HepG2 (cell line): ENCODE measurements around the gene OGT. TPM values are rescaled to one million over a fixed set of nuclear protein-coding genes. Genes with fewer than 3 reads are reported as not detected.

Experiments
- ATAC-seq: fragments of 200-7000 bp; cut with Tn5 transposase; 3 replicates; pipeline ENCODE4 v1.9.1; 2020; ENCODE audit warnings: mild to moderate bottlenecking, moderate library complexity
- BruUV-seq: library from RNA; stranded (reverse); fragments of 400-500 nt; replicated peaks from 2 replicates; lab custom pipeline; 2021; lab: Mats Ljungman, UMichigan
- CTCF ChIA-PET: fragments of 300-600 bp; formaldehyde crosslinking; extraction: SDS; loops from one replicate; lab custom pipeline; 2021; ENCODE audit warnings: low total read pairs, inconsistent platforms, low intra/inter-chr PET ratio; lab: Yijun Ruan, JAX
- POLR2A ChIA-PET: fragments of 350-600 bp; sonication (Branson Sonifier 250); formaldehyde crosslinking; loops from one replicate; lab custom pipeline; 2020; ENCODE audit warnings: antibody characterized with exemption, inconsistent platforms; lab: Yijun Ruan, JAX
- DNase-seq: peaks from one replicate; pipeline ENCODE4 v3.0.0-alpha.2; 2015; ENCODE audit warnings: low spot score
- FAIRE-seq: peaks from 3 replicates; lab custom pipeline; 2011; peaks lifted over from hg19 to GRCh38; lab: Jason Lieb, UNC
- H2AFZ ChIP-seq: one replicate; pipeline ENCODE4 v1.6.1; 2011; ENCODE audit warnings: low read length, inconsistent platforms
- H3K27ac ChIP-seq: fragments of 300-600 bp; 3 replicates; pipeline ENCODE4 v1.8.0; 2011; ENCODE audit warnings: mixed run types, mild to moderate bottlenecking, mixed read lengths, low read length, inconsistent platforms; ENCODE audit not compliant: insufficient read depth; ENCODE audit errors: extremely low read length
- H3K27me3 ChIP-seq, 2 experiments: fragments of 200-600 bp in 1 of 2; 2 replicates in 1 of 2; 3 replicates in 1 of 2; pipeline versions ENCODE4 v1.6.0 to v1.8.0; 2011; ENCODE audit warnings: low read length in 2 of 2, mild to moderate bottlenecking in 2 of 2, moderate library complexity in 2 of 2, inconsistent platforms in 1 of 2; ENCODE audit not compliant: insufficient read depth in 2 of 2, control insufficient read depth in 1 of 2
- H3K36me3 ChIP-seq, 2 experiments: fragments of 200-600 bp in 1 of 2; replicated peaks in 1 of 2; 2 replicates in 1 of 2; 3 replicates in 1 of 2; pipeline versions ENCODE4 v1.5.1 to v1.8.0; 2011; ENCODE audit warnings: low read length in 2 of 2, inconsistent platforms in 1 of 2; ENCODE audit not compliant: insufficient read depth in 2 of 2, control insufficient read depth in 1 of 2
- H3K4me1 ChIP-seq: 2 replicates; pipeline ENCODE4 v1.5.1; 2012; ENCODE audit warnings: low read length, inconsistent platforms; ENCODE audit not compliant: insufficient read depth
- H3K4me2 ChIP-seq: 2 replicates; pipeline ENCODE4 v1.6.0; 2011; ENCODE audit warnings: low read depth, low read length, inconsistent platforms
- H3K4me3 ChIP-seq, 3 experiments: fragments of 200-600 bp in 1 of 3; sonication (generic), shearing (Covaris generic) in 1 of 3; replicated peaks in 1 of 3; 2 replicates each; pipeline ENCODE4 v1.5.1; 2011 to 2016; ENCODE audit warnings: low read length in 3 of 3, inconsistent platforms in 2 of 3, low read depth in 2 of 3, mild to moderate bottlenecking in 2 of 3, control low read depth in 1 of 3, mixed read lengths in 1 of 3; ENCODE audit not compliant: insufficient read depth in 1 of 3
- H3K79me2 ChIP-seq: one replicate; pipeline ENCODE4 v1.6.1; 2011; ENCODE audit warnings: low read length, inconsistent platforms; ENCODE audit not compliant: insufficient read depth
- H3K9ac ChIP-seq: 2 replicates; pipeline ENCODE4 v1.6.0; 2011; ENCODE audit warnings: mild to moderate bottlenecking, low read depth, low read length, inconsistent platforms; ENCODE audit not compliant: insufficient read depth
- H3K9me3 ChIP-seq: 2 replicates; pipeline ENCODE4 v1.5.1; 2012; ENCODE audit warnings: mild to moderate bottlenecking, low read length
- H4K20me1 ChIP-seq: 2 replicates; pipeline ENCODE4 v1.6.0; 2011; ENCODE audit warnings: inconsistent platforms, mild to moderate bottlenecking, low read length, moderate library complexity; ENCODE audit not compliant: insufficient read depth
- ATRX ChIP-seq: sonication (generic); formaldehyde crosslinking; IDR thresholded peaks from 2 replicates; pipeline ENCODE4 v1.4.0; 2020; ENCODE audit warnings: missing genetic modification reagents, borderline replicate concordance
- HNF4G ChIP-seq, 2 experiments: sonication (generic) in 1 of 2; formaldehyde crosslinking in 1 of 2; IDR thresholded peaks; 2 replicates each; pipeline versions ENCODE4 v1.4.0 to v1.6.1; 2011 to 2020; ENCODE audit warnings: borderline replicate concordance in 2 of 2, low read depth in 2 of 2, mild to moderate bottlenecking in 2 of 2, low read length in 1 of 2, missing genetic modification reagents in 1 of 2, moderate library complexity in 1 of 2
- HOXA7 ChIP-seq: sonication (generic); formaldehyde crosslinking; IDR thresholded peaks from 2 replicates; pipeline ENCODE4 v1.8.1; 2022; ENCODE audit warnings: mild to moderate bottlenecking, missing genetic modification reagents, moderate library complexity
- KLF16 ChIP-seq, 2 experiments: sonication (generic) in 1 of 2; formaldehyde crosslinking in 1 of 2; IDR thresholded peaks; 2 replicates each; pipeline versions ENCODE4 v1.6.1 to v1.8.0; 2016 to 2023; ENCODE audit warnings: missing genetic modification reagents in 2 of 2, missing compliant biosample characterization in 1 of 2
- MTF2 ChIP-seq: sonication (generic); formaldehyde crosslinking; IDR thresholded peaks from 2 replicates; pipeline ENCODE4 v1.5.0; 2020; ENCODE audit warnings: missing genetic modification reagents, borderline replicate concordance
- SETDB1 ChIP-seq: sonication (generic); formaldehyde crosslinking; IDR thresholded peaks from 2 replicates; pipeline ENCODE4 v1.5.1; 2020; ENCODE audit warnings: missing genetic modification reagents, mild to moderate bottlenecking, borderline replicate concordance
- ZFP41 ChIP-seq: sonication (generic); formaldehyde crosslinking; IDR thresholded peaks from 2 replicates; pipeline ENCODE4 v1.4.0; 2020; ENCODE audit warnings: mild to moderate bottlenecking, missing genetic modification reagents, borderline replicate concordance
- ZNF230 ChIP-seq: sonication (generic); formaldehyde crosslinking; IDR thresholded peaks from 2 replicates; pipeline ENCODE4 v1.4.0; 2020; ENCODE audit warnings: mild to moderate bottlenecking, missing genetic modification reagents
- ZNF34 ChIP-seq: sonication (generic); formaldehyde crosslinking; IDR thresholded peaks from 2 replicates; pipeline ENCODE4 v1.4.0; 2020; ENCODE audit warnings: mild to moderate bottlenecking, missing genetic modification reagents, borderline replicate concordance
- ZNF598 ChIP-seq: sonication (generic); formaldehyde crosslinking; IDR thresholded peaks from 2 replicates; pipeline ENCODE4 v1.5.1; 2020; ENCODE audit warnings: mild to moderate bottlenecking, missing genetic modification reagents, borderline replicate concordance
- ZNF724P ChIP-seq: sonication (generic); formaldehyde crosslinking; IDR thresholded peaks from 2 replicates; pipeline ENCODE4 v1.8.0; 2022; ENCODE audit warnings: missing genetic modification reagents, borderline replicate concordance
- ZNF883 ChIP-seq: sonication (generic); formaldehyde crosslinking; IDR thresholded peaks from 2 replicates; pipeline ENCODE4 v1.5.1; 2020; ENCODE audit warnings: mild to moderate bottlenecking, missing genetic modification reagents; ENCODE audit errors: not compliant biosample characterization
- WGBS: methylation state at CpG from one replicate; pipeline ENCODE4 v1.1.6; 2017; ENCODE audit warnings: low lambda C conversion rate; 5-methylcytosine and 5-hydroxymethylcytosine counted together
- in situ Hi-C: cut with HindIII; loops from 2 replicates; pipeline ENCODE4 v1.10.0; 2017; ENCODE audit warnings: low pct_unique_long_range_greater_than_20kb; ENCODE audit not compliant: extremely low pct_ligation_motif_present
- intact Hi-C: fragments of 100-400 bp; cut with micrococcal nuclease; formaldehyde crosslinking; loops from one replicate; pipeline ENCODE4 v1.10.0; 2022; ENCODE audit not compliant: unreplicated experiment
- polyA plus RNA-seq, 8 experiments: library from polyadenylated mRNA; depleted of rRNA in 3 of 8; stranded (reverse) in 7 of 8; unstranded in 1 of 8; fragments of >200 nt; fragmentation: Illumina TruSeq in 4 of 8; extraction: Trizol in 4 of 8; gene quantifications; 2 replicates each; pipeline versions ENCODE4 v1.2.1 to v1.2.3, GENCODE V29; 2011 to 2016; ENCODE audit warnings: low read depth in 4 of 8, missing spikeins in 1 of 8, mixed read lengths in 1 of 8; ENCODE audit not compliant: insufficient read depth in 1 of 8
- total RNA-seq, 5 experiments: library from RNA; depleted of rRNA; stranded (reverse); fragments of >200 nt; fragmentation: Illumina TruSeq; extraction: Trizol; gene quantifications; 2 replicates each; pipeline ENCODE4 v1.2.3, GENCODE V29; 2016; ENCODE audit warnings: low read depth in 1 of 5
- TF ChIP-seq, protein P1 (sequence below): IDR thresholded peaks from 2 replicates; pipeline ENCODE4 v1.6.1; 2018; ENCODE audit warnings: missing genetic modification reagents, mild to moderate bottlenecking, missing compliant biosample characterization
- TF ChIP-seq, protein P2 (sequence below): IDR thresholded peaks from 2 replicates; pipeline ENCODE4 v1.6.1; 2016; ENCODE audit warnings: mild to moderate bottlenecking, missing biosample characterization, missing genetic modification reagents
- TF ChIP-seq, protein P3 (sequence below): sonication (generic); formaldehyde crosslinking; IDR thresholded peaks from 2 replicates; pipeline ENCODE4 v1.9.0; 2022; ENCODE audit warnings: low read depth, missing genetic modification reagents

The OGT gene
- total and polyA plus RNA-seq, 2 of the 13 experiments (the other 11 are each of a cell fraction or from before 2014, with no cell fraction given): 71.7 to 463 TPM

DNA sequence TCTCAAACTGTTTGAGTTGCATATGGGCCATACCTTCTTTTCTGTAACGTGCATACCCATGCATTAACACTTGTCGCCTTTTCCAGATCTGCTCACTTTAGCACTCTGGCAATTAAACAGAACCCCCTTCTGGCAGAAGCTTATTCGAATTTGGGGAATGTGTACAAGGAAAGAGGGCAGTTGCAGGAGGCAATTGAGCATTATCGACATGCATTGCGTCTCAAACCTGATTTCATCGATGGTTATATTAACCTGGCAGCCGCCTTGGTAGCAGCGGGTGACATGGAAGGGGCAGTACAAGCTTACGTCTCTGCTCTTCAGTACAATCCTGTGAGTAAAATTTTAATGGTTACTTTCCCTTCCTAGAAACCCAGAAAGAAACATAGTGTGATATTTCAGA is 4.8 kb downstream of the OGT start:
- no peaks in the 10 kb centered on the region; a peak in 1 of 5 replicates for H3K27me3 ChIP-seq
- 94% methylated on average over 9 of the region's 9 CpGs for WGBS
- FAIRE-seq (no peak), ATAC-seq (no peak), DNase-seq (no peak)
- intact Hi-C loops: no loop called here
- H3K4me1 ChIP-seq: peaks cover 49% of the 10 kb centered on the region
- no peak overlapping the region for H3K9ac ChIP-seq
- H3K79me2 ChIP-seq: peaks cover 91% of the 10 kb centered on the region
- H3K4me3 ChIP-seq: no peak overlapping the region
- POLR2A ChIA-PET: no interaction called here
- in situ Hi-C loops: no loop called here
- TF ChIP-seq ZNF724P (CRISPR knock-in tag) (no peak), SETDB1 (CRISPR knock-in tag) (no peak), ZFP41 (CRISPR knock-in tag) (no peak), ZNF34 (no peak)
- TF ChIP-seq, protein P1, sequence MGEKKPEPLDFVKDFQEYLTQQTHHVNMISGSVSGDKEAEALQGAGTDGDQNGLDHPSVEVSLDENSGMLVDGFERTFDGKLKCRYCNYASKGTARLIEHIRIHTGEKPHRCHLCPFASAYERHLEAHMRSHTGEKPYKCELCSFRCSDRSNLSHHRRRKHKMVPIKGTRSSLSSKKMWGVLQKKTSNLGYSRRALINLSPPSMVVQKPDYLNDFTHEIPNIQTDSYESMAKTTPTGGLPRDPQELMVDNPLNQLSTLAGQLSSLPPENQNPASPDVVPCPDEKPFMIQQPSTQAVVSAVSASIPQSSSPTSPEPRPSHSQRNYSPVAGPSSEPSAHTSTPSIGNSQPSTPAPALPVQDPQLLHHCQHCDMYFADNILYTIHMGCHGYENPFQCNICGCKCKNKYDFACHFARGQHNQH: no peak
- peaks cover 1 to 12% of the 10 kb centered on the region in 2 experiments for H3K36me3 ChIP-seq
- H2AFZ ChIP-seq: no peak overlapping the region
- no peak overlapping the region for H3K27ac ChIP-seq
- CTCF ChIA-PET: no interaction called here
- no peaks in the 10 kb centered on the region for H3K9me3 ChIP-seq
- H4K20me1 ChIP-seq: peaks cover 78% of the 10 kb centered on the region
- 0 out of 2 replicates have a peak overlapping the region, but pooled peaks have one; percentile 27 for H3K4me2 ChIP-seq
- no TSS peak for BruUV-seq

DNA sequence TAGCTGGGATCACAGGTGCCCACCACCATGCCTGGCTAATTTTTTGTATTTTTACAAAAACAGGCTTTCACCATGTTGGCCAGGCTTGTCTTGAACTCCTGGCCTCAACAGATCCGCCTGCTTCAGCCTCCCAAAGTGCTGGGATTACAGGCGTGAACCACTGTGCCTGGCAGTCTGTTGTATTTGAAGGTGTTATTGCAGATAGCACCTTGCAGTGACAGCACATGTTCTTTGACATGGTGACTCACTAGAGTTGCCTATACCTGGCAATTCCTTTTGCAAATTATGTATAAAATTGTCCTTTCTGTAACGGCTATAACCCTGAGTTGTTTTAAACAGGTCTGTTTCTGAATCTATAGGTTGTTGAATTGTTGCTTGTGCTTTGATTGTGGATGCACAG is 7.9 kb downstream of the OGT start:
- Histone ChIP-seq H3K79me2 (peaks cover 88% of the 10 kb centered on the region), H3K36me3 (peaks cover 3 to 21% of the 10 kb centered on the region in 2 experiments), H3K27me3 (no peaks in the 10 kb centered on the region), H3K4me3 (no peak overlapping the region), H3K4me2 (no peak overlapping the region), H3K4me1 (peaks cover 49% of the 10 kb centered on the region), H3K9me3 (no peaks in the 10 kb centered on the region), H4K20me1 (peaks cover 64% of the 10 kb centered on the region), H3K27ac (no peak overlapping the region), H2AFZ (no peak overlapping the region), H3K9ac (no peak overlapping the region)
- WGBS: 84% methylated on average over 3 of the region's 3 CpGs
- no TSS peak for BruUV-seq
- CTCF ChIA-PET: no interaction called here
- POLR2A ChIA-PET: no interaction called here
- FAIRE-seq (no peak), DNase-seq (no peak), ATAC-seq (no peak)
- in situ Hi-C loops (no loop called here), intact Hi-C loops (no loop called here)
- no peak for TF ChIP-seq ATRX
- no peak for TF ChIP-seq MTF2 (CRISPR knock-in tag)
- TF ChIP-seq HNF4G (IDR thresholded peaks at IDR 0.05; ENCODE audit: borderline replicate concordance, low read depth, low read length): no peak
- TF ChIP-seq HNF4G (CRISPR knock-in tag; IDR thresholded peaks at IDR 0.05; ENCODE audit: borderline replicate concordance, low read depth): no peak
- no peak for TF ChIP-seq ZNF230 (CRISPR knock-in tag)
- TF ChIP-seq ZNF883 (CRISPR knock-in tag): no peak
- TF ChIP-seq, protein P2, sequence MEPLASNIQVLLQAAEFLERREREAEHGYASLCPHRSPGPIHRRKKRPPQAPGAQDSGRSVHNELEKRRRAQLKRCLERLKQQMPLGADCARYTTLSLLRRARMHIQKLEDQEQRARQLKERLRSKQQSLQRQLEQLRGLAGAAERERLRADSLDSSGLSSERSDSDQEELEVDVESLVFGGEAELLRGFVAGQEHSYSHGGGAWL (CRISPR knock-in tag): no peak
- no peak for TF ChIP-seq KLF16 (CRISPR knock-in tag; IDR thresholded peaks at IDR 0.05)
- TF ChIP-seq, protein P3, sequence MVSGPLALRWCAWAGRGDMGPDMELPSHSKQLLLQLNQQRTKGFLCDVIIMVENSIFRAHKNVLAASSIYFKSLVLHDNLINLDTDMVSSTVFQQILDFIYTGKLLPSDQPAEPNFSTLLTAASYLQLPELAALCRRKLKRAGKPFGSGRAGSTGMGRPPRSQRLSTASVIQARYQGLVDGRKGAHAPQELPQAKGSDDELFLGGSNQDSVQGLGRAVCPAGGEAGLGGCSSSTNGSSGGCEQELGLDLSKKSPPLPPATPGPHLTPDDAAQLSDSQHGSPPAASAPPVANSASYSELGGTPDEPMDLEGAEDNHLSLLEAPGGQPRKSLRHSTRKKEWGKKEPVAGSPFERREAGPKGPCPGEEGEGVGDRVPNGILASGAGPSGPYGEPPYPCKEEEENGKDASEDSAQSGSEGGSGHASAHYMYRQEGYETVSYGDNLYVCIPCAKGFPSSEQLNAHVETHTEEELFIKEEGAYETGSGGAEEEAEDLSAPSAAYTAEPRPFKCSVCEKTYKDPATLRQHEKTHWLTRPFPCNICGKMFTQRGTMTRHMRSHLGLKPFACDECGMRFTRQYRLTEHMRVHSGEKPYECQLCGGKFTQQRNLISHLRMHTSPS (CRISPR knock-in tag): no peak
- TF ChIP-seq HOXA7: no peak
- TF ChIP-seq ZNF598 (CRISPR knock-in tag): no peak
